Sigmoid colon (tissue), 7 donors: ENCODE measurements around the gene DDX60. TPM values are rescaled to one million over a fixed set of nuclear protein-coding genes. Genes with fewer than 3 reads are reported as not detected.

Experiments used
- DNase-seq: peaks from one replicate; pipeline ENCODE4 v3.0.0-alpha.2; 2019
- H3K27ac ChIP-seq, 4 donors: fragments of 200-600 bp; sonication (generic); one replicate each; pipeline ENCODE4 v1.5.1; 2016 to 2019; ENCODE audit warnings: mild to moderate bottlenecking in 1 of 4
- H3K27me3 ChIP-seq, 3 donors: fragments of 200-600 bp; sonication (generic); one replicate each; pipeline ENCODE4 v1.5.1; 2019; ENCODE audit warnings: mild to moderate bottlenecking in 1 of 3
- H3K36me3 ChIP-seq, 4 donors: fragments of 200-600 bp; sonication (generic); one replicate each; pipeline ENCODE4 v1.5.1; 2016 to 2019
- H3K4me1 ChIP-seq, 4 donors: fragments of 200-600 bp; sonication (generic); one replicate each; pipeline ENCODE4 v1.5.1; 2017 to 2019
- H3K4me3 ChIP-seq, 4 donors: fragments of 200-600 bp; sonication (generic); one replicate each; pipeline ENCODE4 v1.5.1; 2017 to 2019; ENCODE audit warnings: mild to moderate bottlenecking in 2 of 4, moderate library complexity in 1 of 4
- H3K9me3 ChIP-seq, 4 donors: fragments of 200-600 bp in 3 of 4; sonication (generic) in 3 of 4; one replicate each; pipeline versions ENCODE4 v1.5.1 to v1.6.1; 2013 to 2019
- POLR2A ChIP-seq, 2 donors: fragments of 450-650 bp; IDR thresholded peaks; one replicate each; pipeline ENCODE4 v1.6.1; 2016; ENCODE audit warnings: antibody characterized with exemption in 2 of 2, mild to moderate bottlenecking in 2 of 2, moderate library complexity in 2 of 2
- WGBS, 2 donors: extraction: QIAGEN DNeasy Blood & Tissue Kit; methylation state at CpG; one replicate each; pipeline ENCODE4 v1.1.7; 2013; 5-methylcytosine and 5-hydroxymethylcytosine counted together
- intact Hi-C: fragments of 100-400 bp; cut with DNase I; formaldehyde crosslinking; loops from one replicate; pipeline ENCODE4 v1.15.1; 2023
- polyA plus RNA-seq, 3 donors: library from polyadenylated mRNA; stranded (reverse); fragments of 200-250 nt; gene quantifications; one replicate each; pipeline ENCODE4 v1.2.3, GENCODE V29; 2013
- total RNA-seq, 4 donors: library from RNA; depleted of rRNA; stranded (reverse); fragments of >200 nt; gene quantifications; one replicate each; pipeline ENCODE4 v1.1.0, GENCODE V29; 2016
- TF ChIP-seq, protein P1 (sequence below), 4 experiments: fragments of 450-650 bp in 3 of 4; fragments of 200-600 bp in 1 of 4; IDR thresholded peaks; one replicate each; pipeline ENCODE4 v1.5.1; 2016 to 2019; ENCODE audit warnings: antibody characterized with exemption in 4 of 4, mild to moderate bottlenecking in 3 of 4, moderate library complexity in 2 of 4
- donor health status: healthy with polysubstance abuse.
- donor health status: Bipolar disorder and iron deficiency.
- donor health status: healthy.

The DDX60 gene
- total and polyA plus RNA-seq, 7 donors = 7.2 to 98.5 (median 20.0) TPM

DNA sequence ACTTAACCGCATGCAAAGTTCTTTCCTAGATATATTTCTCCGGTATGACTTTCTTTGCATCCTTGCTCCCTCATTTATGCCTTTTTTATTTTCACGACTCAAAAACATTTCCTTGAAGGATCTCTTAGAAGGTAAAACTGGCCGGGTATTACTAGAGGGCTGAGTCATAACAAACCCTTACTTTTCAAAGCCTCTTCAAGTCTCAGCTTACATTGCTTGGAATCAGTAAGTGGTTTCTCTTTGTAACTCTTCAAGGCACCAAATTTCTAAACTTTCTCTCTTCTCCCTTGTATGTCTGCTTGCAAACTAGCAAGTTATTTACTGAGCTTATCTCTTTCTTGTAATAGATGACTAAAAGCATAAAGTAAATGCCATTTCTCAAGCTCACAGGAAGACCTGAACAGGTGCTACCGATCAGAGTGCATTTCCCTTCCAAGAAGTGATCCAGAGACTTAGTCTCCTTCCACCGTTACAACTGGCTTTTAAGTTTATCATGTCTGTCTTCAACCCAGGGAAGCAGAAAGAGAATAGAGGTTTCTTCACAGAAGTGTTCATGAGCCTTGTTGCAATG is 150.8 kb downstream of the DDX60 start:
- DNase-seq = no peak
- no peaks in the 10 kb centered on the region for H3K36me3 ChIP-seq
- no peaks in the 10 kb centered on the region for H3K27me3 ChIP-seq
- intact Hi-C loops = no loop called here
- no peaks in the 10 kb centered on the region for H3K9me3 ChIP-seq
- no peak overlapping the region for H3K27ac ChIP-seq
- no peak overlapping the region for H3K4me3 ChIP-seq
- H3K4me1 ChIP-seq = no peaks in the 10 kb centered on the region
- TF ChIP-seq POLR2A (IDR thresholded peaks at IDR 0.05) = no peak
- TF ChIP-seq, protein P1, sequence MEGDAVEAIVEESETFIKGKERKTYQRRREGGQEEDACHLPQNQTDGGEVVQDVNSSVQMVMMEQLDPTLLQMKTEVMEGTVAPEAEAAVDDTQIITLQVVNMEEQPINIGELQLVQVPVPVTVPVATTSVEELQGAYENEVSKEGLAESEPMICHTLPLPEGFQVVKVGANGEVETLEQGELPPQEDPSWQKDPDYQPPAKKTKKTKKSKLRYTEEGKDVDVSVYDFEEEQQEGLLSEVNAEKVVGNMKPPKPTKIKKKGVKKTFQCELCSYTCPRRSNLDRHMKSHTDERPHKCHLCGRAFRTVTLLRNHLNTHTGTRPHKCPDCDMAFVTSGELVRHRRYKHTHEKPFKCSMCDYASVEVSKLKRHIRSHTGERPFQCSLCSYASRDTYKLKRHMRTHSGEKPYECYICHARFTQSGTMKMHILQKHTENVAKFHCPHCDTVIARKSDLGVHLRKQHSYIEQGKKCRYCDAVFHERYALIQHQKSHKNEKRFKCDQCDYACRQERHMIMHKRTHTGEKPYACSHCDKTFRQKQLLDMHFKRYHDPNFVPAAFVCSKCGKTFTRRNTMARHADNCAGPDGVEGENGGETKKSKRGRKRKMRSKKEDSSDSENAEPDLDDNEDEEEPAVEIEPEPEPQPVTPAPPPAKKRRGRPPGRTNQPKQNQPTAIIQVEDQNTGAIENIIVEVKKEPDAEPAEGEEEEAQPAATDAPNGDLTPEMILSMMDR (IDR thresholded peaks at IDR 0.05) = no peak
- WGBS, 2 donors = 45 to 66% methylated on average over 6 of the region's 6 CpGs

Other genes with a start within 250 kb of the DDX60 start
- not detected for gene ANXA10, start 226.2 kb downstream of the DDX60 start, total RNA-seq
- gene ANXA10, start 226.2 kb downstream of the DDX60 start, polyA plus RNA-seq = 1 to 10 TPM in 1 of 3 donors, under 1 TPM in 1, not detected in 1; 0.92 to 5.4 TPM
- gene DDX60L, start 161.7 kb upstream of the DDX60 start, total RNA-seq = 10 to 100 TPM; 11.4 to 19.1 (median 16.5) TPM
- gene DDX60L, start 161.7 kb upstream of the DDX60 start, polyA plus RNA-seq = 10 to 100 TPM; 13.6 to 16.2 (median 14.8) TPM
- gene PALLD, start 178.3 kb upstream of the DDX60 start, total RNA-seq = 1,000 to 10,000 TPM; 1,233 to 1,991 (median 1,564) TPM
- 10 to 100 TPM; 40.7 to 72.1 (median 71.5) TPM for gene PALLD, start 178.3 kb upstream of the DDX60 start, polyA plus RNA-seq